ENCODE results near the gene KCNH8. TPM values are rescaled to one million over a fixed set of nuclear protein-coding genes. Genes with fewer than 3 reads are reported as not detected.

The KCNH8 gene
- total RNA-seq, 1 experiment from 2014 or later, result 3.7 TPM

- H3K79me1 ChIP-seq (ENCODE audit: insufficient read depth, low read depth, low read length, poor library complexity, severe bottlenecking), result no peaks in the 10 kb centered on the region
- H3K27ac ChIP-seq (ENCODE audit: insufficient read length, low read depth, low read length), result no peak overlapping the region
- no peak overlapping the region for H3K27ac Mint-ChIP-seq
- no peak overlapping the region for H2BK12ac ChIP-seq (ENCODE audit: insufficient read length, low read depth, low read length)
- no peak overlapping the region for H3K9ac ChIP-seq (ENCODE audit: extremely low read depth, insufficient read length, low read length)
- H2AK5ac ChIP-seq (ENCODE audit: insufficient read length, low read length), result no peak overlapping the region
- no peaks in the 10 kb centered on the region for H3K4me1 Mint-ChIP-seq
- H3K27me3 ChIP-seq (ENCODE audit: insufficient read depth, low read length), result no peaks in the 10 kb centered on the region
- H3K4ac ChIP-seq (ENCODE audit: low read depth, low read length), result no peak overlapping the region
- H2BK15ac ChIP-seq (ENCODE audit: low read depth, low read length), result no peak overlapping the region
- no peak overlapping the region for H4K91ac ChIP-seq (ENCODE audit: insufficient read length, low read depth, low read length)
- no peak overlapping the region for H2BK120ac ChIP-seq (ENCODE audit: low read depth, low read length, poor library complexity, severe bottlenecking)
- no peak overlapping the region for H3K4me3 Mint-ChIP-seq
- no CpG with 5 or more reads among the region's 1 CpG for WGBS (ENCODE audit: extremely low coverage, insufficient read length, low lambda C conversion rate)
- no peak overlapping the region for H3K14ac ChIP-seq (ENCODE audit: insufficient read depth, low read length)
- H3K56ac ChIP-seq (ENCODE audit: insufficient read length, low read depth, low read length), result no peak overlapping the region
- H3K79me2 ChIP-seq (ENCODE audit: insufficient read depth, low read length), result no peaks in the 10 kb centered on the region
- H3K18ac ChIP-seq (ENCODE audit: insufficient read length, low read depth, low read length), result no peak overlapping the region
- H3K4me1 ChIP-seq (ENCODE audit: insufficient read depth, low read length), result no peaks in the 10 kb centered on the region
- no peaks in the 10 kb centered on the region for H3K27me3 Mint-ChIP-seq (ENCODE audit: low read depth)
- no peak overlapping the region for H3T11ph ChIP-seq (ENCODE audit: low read length)
- H3K9me3 Mint-ChIP-seq, result peaks cover 3 to 5% of the 10 kb centered on the region in 2 experiments; a peak in 3 of 5 replicates
- no peak overlapping the region for H3K23ac ChIP-seq (ENCODE audit: insufficient read length, low read depth, low read length)
- no peak for TF ChIP-seq CTCF (conservative IDR thresholded peaks at IDR 0.05)
- no peak overlapping the region for H3K4me2 ChIP-seq (ENCODE audit: insufficient read depth, insufficient read length, low read length)
- no peak overlapping the region for H2BK20ac ChIP-seq (ENCODE audit: low read depth, low read length, poor library complexity, severe bottlenecking)
- H2AFZ ChIP-seq (ENCODE audit: low read length), result no peak overlapping the region
- H4K5ac ChIP-seq (ENCODE audit: insufficient read length, low read depth, low read length), result no peak overlapping the region
- no peak for DNase-seq
- peaks cover 0 to 14% (median 2%) of the 10 kb centered on the region in 3 experiments; a peak in 4 of 7 replicates for H3K36me3 Mint-ChIP-seq (ENCODE audit: insufficient read depth in 1 of 3, low read depth in 3 of 3)
- H4K20me1 ChIP-seq (ENCODE audit: control insufficient read depth, insufficient read depth, insufficient read length), result no peaks in the 10 kb centered on the region
- H2BK5ac ChIP-seq (ENCODE audit: insufficient read length, low read length), result no peak overlapping the region
- no peak overlapping the region for H4K8ac ChIP-seq (replicated peaks; ENCODE audit: insufficient read length, low read depth, low read length)
- no peaks in the 10 kb centered on the region for H3K9me3 ChIP-seq (ENCODE audit: control insufficient read depth, low read depth, low read length)
- H3K23me2 ChIP-seq (ENCODE audit: insufficient read length, low read depth, low read length, poor library complexity, severe bottlenecking), result no peaks in the 10 kb centered on the region
Observed at GRCh38 chr3:19114461-19114860, 33.8 kb upstream of the KCNH8 start.
